ENCODE measurements around the gene COL10A1.

- TF ChIP-seq CTCF (IDR thresholded peaks at IDR 0.05; ENCODE audit: insufficient read depth, low read depth, low read length) (no peak), EZH2 (IDR thresholded peaks at IDR 0.05; ENCODE audit: insufficient read depth, low read length) (no peak)
These were observed 24.6 kb downstream of the COL10A1 start for GRCh38 chr6:116101302-116101718.

Measured in astrocyte (in vitro differentiated cells and primary cell).